Measurements from ENCODE around the gene HSPB1.

- TF ChIP-seq EZH2phosphoT487 (IDR thresholded peaks at IDR 0.05; ENCODE audit: insufficient read depth, low read depth) (no peak), EZH2 (IDR thresholded peaks at IDR 0.05; ENCODE audit: insufficient read depth, poor library complexity, severe bottlenecking) (no peak)
These were observed 29.0 kb upstream of the HSPB1 start for GRCh38 chr7:76273503-76273902.
